Measurements from ENCODE around the gene EBNA1BP2. TPM values are rescaled to one million over a fixed set of nuclear protein-coding genes. Genes with fewer than 3 reads are reported as not detected.

Gene EBNA1BP2
- total and polyA plus RNA-seq, 4 donors: 25.6 to 90.6 (median 41.6) TPM

DNA sequence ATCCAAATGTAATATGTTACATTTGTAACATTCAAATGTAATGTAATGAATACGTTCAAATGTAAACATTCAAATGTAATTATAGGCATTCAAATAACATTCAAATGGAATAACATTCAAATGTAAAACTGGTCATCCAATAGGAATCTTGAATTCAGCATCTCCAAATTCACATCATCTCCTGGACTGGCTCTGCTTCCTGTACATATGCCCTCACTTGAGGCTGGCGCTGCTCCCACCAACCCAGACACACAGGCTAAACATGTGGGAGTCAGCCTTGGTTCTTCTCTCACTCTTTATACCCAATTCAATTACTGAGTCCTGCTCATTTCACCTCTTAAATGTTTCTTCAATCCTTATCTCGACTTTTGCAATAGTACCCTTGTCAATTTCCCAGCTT lies 6.9 kb downstream of the EBNA1BP2 start:
- Histone ChIP-seq H3K27me3 (ENCODE audit: control insufficient read depth in 4 of 4, insufficient read depth in 4 of 4, low read length in 3 of 4) (no peaks in the 10 kb centered on the region), H3K9ac (ENCODE audit: low read depth in 1 of 2, low read length in 2 of 2) (no peak overlapping the region), H3K9me3 (ENCODE audit: control insufficient read depth in 4 of 4, low read length in 3 of 4) (no peaks in the 10 kb centered on the region), H3K36me3 (ENCODE audit: control insufficient read depth in 4 of 4, insufficient read depth in 3 of 4, low read depth in 1 of 4, low read length in 3 of 4) (peaks cover 11 to 59% (median 46%) of the 10 kb centered on the region in 4 donors), H3K27ac (ENCODE audit: low read depth in 1 of 2, low read length in 2 of 2) (no peak overlapping the region), H3K4me3 (ENCODE audit: low read depth in 1 of 3, low read length in 3 of 3) (no peak overlapping the region), H3K4me1 (ENCODE audit: control insufficient read depth in 4 of 4, insufficient read depth in 4 of 4, low read length in 3 of 4) (no peaks in the 10 kb centered on the region)
- 95% methylated on average over 3 of the region's 3 CpGs for WGBS
- TF ChIP-seq HNF4A (conservative IDR thresholded peaks at IDR 0.05) (no peak), TAF1 (conservative IDR thresholded peaks at IDR 0.05) (no peak)
- TF ChIP-seq, protein P1, sequence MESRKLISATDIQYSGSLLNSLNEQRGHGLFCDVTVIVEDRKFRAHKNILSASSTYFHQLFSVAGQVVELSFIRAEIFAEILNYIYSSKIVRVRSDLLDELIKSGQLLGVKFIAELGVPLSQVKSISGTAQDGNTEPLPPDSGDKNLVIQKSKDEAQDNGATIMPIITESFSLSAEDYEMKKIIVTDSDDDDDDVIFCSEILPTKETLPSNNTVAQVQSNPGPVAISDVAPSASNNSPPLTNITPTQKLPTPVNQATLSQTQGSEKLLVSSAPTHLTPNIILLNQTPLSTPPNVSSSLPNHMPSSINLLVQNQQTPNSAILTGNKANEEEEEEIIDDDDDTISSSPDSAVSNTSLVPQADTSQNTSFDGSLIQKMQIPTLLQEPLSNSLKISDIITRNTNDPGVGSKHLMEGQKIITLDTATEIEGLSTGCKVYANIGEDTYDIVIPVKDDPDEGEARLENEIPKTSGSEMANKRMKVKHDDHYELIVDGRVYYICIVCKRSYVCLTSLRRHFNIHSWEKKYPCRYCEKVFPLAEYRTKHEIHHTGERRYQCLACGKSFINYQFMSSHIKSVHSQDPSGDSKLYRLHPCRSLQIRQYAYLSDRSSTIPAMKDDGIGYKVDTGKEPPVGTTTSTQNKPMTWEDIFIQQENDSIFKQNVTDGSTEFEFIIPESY (IDR thresholded peaks at IDR 0.05): no peak
- DNase-seq (ENCODE audit: low spot score): no peak

DNA sequence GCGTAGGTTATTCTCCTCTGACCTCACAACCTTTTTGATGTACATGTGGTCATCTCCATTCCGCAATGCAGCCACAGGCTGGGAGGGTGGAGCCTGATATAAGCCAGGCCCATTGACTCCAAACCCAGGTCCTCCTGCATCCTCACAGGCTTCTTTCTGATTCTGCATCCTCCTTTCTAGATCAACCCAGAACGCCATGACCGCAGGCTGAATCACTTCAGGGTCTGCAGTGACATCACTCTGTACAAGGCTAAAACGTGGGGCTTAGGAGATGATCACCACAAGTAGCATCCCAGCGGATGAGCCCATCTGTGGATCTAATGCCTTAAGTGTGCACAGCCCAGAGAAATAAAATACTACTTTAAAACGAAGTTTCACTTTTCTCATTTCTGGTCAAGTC lies 16.1 kb downstream of the EBNA1BP2 start:
- Histone ChIP-seq H3K36me3 (ENCODE audit: control insufficient read depth in 4 of 4, insufficient read depth in 3 of 4, low read depth in 1 of 4, low read length in 3 of 4) (no peaks in the 10 kb centered on the region), H3K9ac (ENCODE audit: low read depth in 1 of 2, low read length in 2 of 2) (no peak overlapping the region), H3K27ac (ENCODE audit: low read depth in 1 of 2, low read length in 2 of 2) (no peak overlapping the region), H3K9me3 (ENCODE audit: control insufficient read depth in 4 of 4, low read length in 3 of 4) (no peaks in the 10 kb centered on the region), H3K4me1 (ENCODE audit: control insufficient read depth in 4 of 4, insufficient read depth in 4 of 4, low read length in 3 of 4) (no peaks in the 10 kb centered on the region), H3K4me3 (ENCODE audit: low read depth in 1 of 3, low read length in 3 of 3) (no peak overlapping the region), H3K27me3 (ENCODE audit: control insufficient read depth in 4 of 4, insufficient read depth in 4 of 4, low read length in 3 of 4) (no peaks in the 10 kb centered on the region)
- 84% methylated on average over 7 of the region's 7 CpGs for WGBS
- DNase-seq (ENCODE audit: low spot score): no peak
- TF ChIP-seq FOXA1 (IDR thresholded peaks at IDR 0.05) (no peak), GABPA (IDR thresholded peaks at IDR 0.05 in 1 of 2, conservative IDR thresholded peaks at IDR 0.05 in 1 of 2) (no peak), SP1 (IDR thresholded peaks at IDR 0.05) (no peak), YY1 (IDR thresholded peaks at IDR 0.05) (no peak), RAD21 (IDR thresholded peaks at IDR 0.05) (no peak), FOXA2 (IDR thresholded peaks at IDR 0.05) (no peak), TAF1 (conservative IDR thresholded peaks at IDR 0.05) (no peak), EGR1 (IDR thresholded peaks at IDR 0.05; ENCODE audit: low read depth in 2 of 2) (no peak), HNF4G (IDR thresholded peaks at IDR 0.05) (no peak)
- TF ChIP-seq, protein P2, sequence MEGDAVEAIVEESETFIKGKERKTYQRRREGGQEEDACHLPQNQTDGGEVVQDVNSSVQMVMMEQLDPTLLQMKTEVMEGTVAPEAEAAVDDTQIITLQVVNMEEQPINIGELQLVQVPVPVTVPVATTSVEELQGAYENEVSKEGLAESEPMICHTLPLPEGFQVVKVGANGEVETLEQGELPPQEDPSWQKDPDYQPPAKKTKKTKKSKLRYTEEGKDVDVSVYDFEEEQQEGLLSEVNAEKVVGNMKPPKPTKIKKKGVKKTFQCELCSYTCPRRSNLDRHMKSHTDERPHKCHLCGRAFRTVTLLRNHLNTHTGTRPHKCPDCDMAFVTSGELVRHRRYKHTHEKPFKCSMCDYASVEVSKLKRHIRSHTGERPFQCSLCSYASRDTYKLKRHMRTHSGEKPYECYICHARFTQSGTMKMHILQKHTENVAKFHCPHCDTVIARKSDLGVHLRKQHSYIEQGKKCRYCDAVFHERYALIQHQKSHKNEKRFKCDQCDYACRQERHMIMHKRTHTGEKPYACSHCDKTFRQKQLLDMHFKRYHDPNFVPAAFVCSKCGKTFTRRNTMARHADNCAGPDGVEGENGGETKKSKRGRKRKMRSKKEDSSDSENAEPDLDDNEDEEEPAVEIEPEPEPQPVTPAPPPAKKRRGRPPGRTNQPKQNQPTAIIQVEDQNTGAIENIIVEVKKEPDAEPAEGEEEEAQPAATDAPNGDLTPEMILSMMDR (IDR thresholded peaks at IDR 0.05; ENCODE audit: low read depth, low read length, missing input control): no peak
- TF ChIP-seq, protein P3, sequence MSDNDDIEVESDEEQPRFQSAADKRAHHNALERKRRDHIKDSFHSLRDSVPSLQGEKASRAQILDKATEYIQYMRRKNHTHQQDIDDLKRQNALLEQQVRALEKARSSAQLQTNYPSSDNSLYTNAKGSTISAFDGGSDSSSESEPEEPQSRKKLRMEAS (IDR thresholded peaks at IDR 0.05): no peak
- TF ChIP-seq, protein P4, sequence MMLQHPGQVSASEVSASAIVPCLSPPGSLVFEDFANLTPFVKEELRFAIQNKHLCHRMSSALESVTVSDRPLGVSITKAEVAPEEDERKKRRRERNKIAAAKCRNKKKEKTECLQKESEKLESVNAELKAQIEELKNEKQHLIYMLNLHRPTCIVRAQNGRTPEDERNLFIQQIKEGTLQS (IDR thresholded peaks at IDR 0.05): no peak
- TF ChIP-seq, protein P5, sequence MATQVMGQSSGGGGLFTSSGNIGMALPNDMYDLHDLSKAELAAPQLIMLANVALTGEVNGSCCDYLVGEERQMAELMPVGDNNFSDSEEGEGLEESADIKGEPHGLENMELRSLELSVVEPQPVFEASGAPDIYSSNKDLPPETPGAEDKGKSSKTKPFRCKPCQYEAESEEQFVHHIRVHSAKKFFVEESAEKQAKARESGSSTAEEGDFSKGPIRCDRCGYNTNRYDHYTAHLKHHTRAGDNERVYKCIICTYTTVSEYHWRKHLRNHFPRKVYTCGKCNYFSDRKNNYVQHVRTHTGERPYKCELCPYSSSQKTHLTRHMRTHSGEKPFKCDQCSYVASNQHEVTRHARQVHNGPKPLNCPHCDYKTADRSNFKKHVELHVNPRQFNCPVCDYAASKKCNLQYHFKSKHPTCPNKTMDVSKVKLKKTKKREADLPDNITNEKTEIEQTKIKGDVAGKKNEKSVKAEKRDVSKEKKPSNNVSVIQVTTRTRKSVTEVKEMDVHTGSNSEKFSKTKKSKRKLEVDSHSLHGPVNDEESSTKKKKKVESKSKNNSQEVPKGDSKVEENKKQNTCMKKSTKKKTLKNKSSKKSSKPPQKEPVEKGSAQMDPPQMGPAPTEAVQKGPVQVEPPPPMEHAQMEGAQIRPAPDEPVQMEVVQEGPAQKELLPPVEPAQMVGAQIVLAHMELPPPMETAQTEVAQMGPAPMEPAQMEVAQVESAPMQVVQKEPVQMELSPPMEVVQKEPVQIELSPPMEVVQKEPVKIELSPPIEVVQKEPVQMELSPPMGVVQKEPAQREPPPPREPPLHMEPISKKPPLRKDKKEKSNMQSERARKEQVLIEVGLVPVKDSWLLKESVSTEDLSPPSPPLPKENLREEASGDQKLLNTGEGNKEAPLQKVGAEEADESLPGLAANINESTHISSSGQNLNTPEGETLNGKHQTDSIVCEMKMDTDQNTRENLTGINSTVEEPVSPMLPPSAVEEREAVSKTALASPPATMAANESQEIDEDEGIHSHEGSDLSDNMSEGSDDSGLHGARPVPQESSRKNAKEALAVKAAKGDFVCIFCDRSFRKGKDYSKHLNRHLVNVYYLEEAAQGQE (IDR thresholded peaks at IDR 0.05): no peak
- TF ChIP-seq, protein P1 (IDR thresholded peaks at IDR 0.05): no peak

Data from liver (tissue), 9 donors.